ENCODE results near the gene CERK. TPM values are rescaled to one million over a fixed set of nuclear protein-coding genes. Genes with fewer than 3 reads are reported as not detected.

The CERK gene
- total and polyA plus RNA-seq, 9 of the 15 experiments (the other 6 are each of a cell fraction or from before 2014, with no cell fraction given), result 1.1 to 14.9 (median 8.7) TPM

DNA sequence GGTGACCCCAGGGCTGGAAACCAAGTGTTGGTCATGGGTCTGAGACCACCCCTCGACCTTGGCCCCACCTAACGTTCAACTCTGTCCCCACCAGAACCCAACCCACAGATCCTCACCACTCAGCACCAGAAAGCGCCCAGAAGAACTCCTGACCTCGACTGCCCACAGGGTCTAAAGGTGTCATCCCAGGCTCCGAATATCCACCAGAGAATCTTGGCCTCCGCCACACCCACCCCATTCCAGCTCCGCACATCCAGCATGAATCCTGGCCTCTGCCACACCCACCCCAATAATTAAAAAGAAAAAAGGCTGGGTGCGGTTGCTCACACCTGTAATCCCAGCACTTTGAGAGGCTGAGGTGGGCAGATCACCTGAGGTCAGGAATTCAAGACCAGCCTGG, 1.3 kb downstream of the CERK start:
- in situ Hi-C loops (cut with MboI), result no loop called here
- POLR2A ChIA-PET, result interaction anchor here (2.0 kb wide), 1 partner anchor 26 kb away, joined by 10 read pairs; the partner anchor contains the start of gene TBC1D22A
- H3K79me2 ChIP-seq (ENCODE audit: control insufficient read depth, insufficient read depth, low read length), result peaks cover 29% of the 10 kb centered on the region

More for the DNA sequence above, 1.3 kb downstream of the CERK start:
- H3K4me3 ChIP-seq, result no peak overlapping the region
- H3K9me1 ChIP-seq (ENCODE audit: control insufficient read depth, insufficient read depth, low read length), result no peaks in the 10 kb centered on the region
- 69% methylated on average over 5 of the region's 8 CpGs for WGBS (ENCODE audit: insufficient coverage, low coverage, missing lambda C conversion rate)
- no peak overlapping the region for H3K4me2 ChIP-seq (ENCODE audit: insufficient read depth, low read length)
- peaks cover 5 to 40% of the 10 kb centered on the region in 2 experiments; a peak in 4 of 5 replicates for H3K4me1 ChIP-seq (replicated peaks in 1 of 2; ENCODE audit: control insufficient read depth in 2 of 2, insufficient read depth in 2 of 2, low read length in 2 of 2)
- no peak for DNase-seq (ENCODE audit: extremely low read depth in 1 of 4, low spot score in 3 of 4)
- H4K20me1 ChIP-seq (replicated peaks; ENCODE audit: control insufficient read depth, insufficient read depth, low read length), result no peaks in the 10 kb centered on the region
- no peaks in the 10 kb centered on the region for H3K9me3 ChIP-seq (replicated peaks; ENCODE audit: control insufficient read depth, insufficient read depth, low read depth, low read length)
- no peak for ATAC-seq
- no TSS peak for BruUV-seq (replicated peaks)
- no peak overlapping the region for H3K27ac ChIP-seq (ENCODE audit: extremely low read depth, low read depth, low read length)
- intact Hi-C loops (cut with micrococcal nuclease), result no loop called here
- H2AFZ ChIP-seq (ENCODE audit: low read depth, low read length), result no peak overlapping the region
- CTCF ChIA-PET (ENCODE audit: low intra/inter-chr PET ratio), result no interaction called here
- H3K9ac ChIP-seq (ENCODE audit: insufficient read depth in 1 of 2, low read depth in 2 of 2, low read length in 2 of 2), result no peak overlapping the region
- H3K27me3 ChIP-seq (ENCODE audit: control insufficient read depth in 2 of 2, insufficient read depth in 2 of 2, low read length in 2 of 2), result no peaks in the 10 kb centered on the region
- no peaks in the 10 kb centered on the region; the same call in 2 of the 3 replicates for H3K36me3 ChIP-seq (ENCODE audit: control insufficient read depth, insufficient read depth, low read length)
- TF ChIP-seq SRSF3 (IDR thresholded peaks at IDR 0.05; ENCODE audit: insufficient read depth, low read length) (no peak), FOXA1 (IDR thresholded peaks at IDR 0.05; ENCODE audit: borderline replicate concordance) (no peak), FOSL1 (tag; conservative IDR thresholded peaks at IDR 0.05) (no peak), ZNF197 (CRISPR knock-in tag; IDR thresholded peaks at IDR 0.05; ENCODE audit: low read depth) (no peak), ESRRA (IDR thresholded peaks at IDR 0.05; ENCODE audit: borderline replicate concordance, low read depth) (no peak), EP400 (IDR thresholded peaks at IDR 0.05) (no peak), ZNF282 (CRISPR knock-in tag; IDR thresholded peaks at IDR 0.05) (no peak), ZNF444 (CRISPR knock-in tag; IDR thresholded peaks at IDR 0.05) (no peak), CHD1 (IDR thresholded peaks at IDR 0.05; ENCODE audit: low read length) (no peak), ZNF695 (CRISPR knock-in tag; IDR thresholded peaks at IDR 0.05) (no peak), ATF2 (CRISPR knock-in tag; IDR thresholded peaks at IDR 0.05) (no peak)
- TF ChIP-seq, protein P1, sequence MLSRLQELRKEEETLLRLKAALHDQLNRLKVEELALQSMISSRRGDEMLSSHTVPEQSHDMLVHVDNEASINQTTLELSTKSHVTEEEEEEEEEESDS (CRISPR knock-in tag; IDR thresholded peaks at IDR 0.05), result no peak
- TF ChIP-seq, protein P2, sequence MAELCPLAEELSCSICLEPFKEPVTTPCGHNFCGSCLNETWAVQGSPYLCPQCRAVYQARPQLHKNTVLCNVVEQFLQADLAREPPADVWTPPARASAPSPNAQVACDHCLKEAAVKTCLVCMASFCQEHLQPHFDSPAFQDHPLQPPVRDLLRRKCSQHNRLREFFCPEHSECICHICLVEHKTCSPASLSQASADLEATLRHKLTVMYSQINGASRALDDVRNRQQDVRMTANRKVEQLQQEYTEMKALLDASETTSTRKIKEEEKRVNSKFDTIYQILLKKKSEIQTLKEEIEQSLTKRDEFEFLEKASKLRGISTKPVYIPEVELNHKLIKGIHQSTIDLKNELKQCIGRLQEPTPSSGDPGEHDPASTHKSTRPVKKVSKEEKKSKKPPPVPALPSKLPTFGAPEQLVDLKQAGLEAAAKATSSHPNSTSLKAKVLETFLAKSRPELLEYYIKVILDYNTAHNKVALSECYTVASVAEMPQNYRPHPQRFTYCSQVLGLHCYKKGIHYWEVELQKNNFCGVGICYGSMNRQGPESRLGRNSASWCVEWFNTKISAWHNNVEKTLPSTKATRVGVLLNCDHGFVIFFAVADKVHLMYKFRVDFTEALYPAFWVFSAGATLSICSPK (IDR thresholded peaks at IDR 0.05; ENCODE audit: borderline replicate concordance), result no peak
- TF ChIP-seq, protein P3, sequence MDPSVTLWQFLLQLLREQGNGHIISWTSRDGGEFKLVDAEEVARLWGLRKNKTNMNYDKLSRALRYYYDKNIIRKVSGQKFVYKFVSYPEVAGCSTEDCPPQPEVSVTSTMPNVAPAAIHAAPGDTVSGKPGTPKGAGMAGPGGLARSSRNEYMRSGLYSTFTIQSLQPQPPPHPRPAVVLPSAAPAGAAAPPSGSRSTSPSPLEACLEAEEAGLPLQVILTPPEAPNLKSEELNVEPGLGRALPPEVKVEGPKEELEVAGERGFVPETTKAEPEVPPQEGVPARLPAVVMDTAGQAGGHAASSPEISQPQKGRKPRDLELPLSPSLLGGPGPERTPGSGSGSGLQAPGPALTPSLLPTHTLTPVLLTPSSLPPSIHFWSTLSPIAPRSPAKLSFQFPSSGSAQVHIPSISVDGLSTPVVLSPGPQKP (CRISPR knock-in tag; IDR thresholded peaks at IDR 0.05), result no peak
- FAIRE-seq, result no peak
